Measurements from ENCODE around the gene FOXO3. TPM values are rescaled to one million over a fixed set of nuclear protein-coding genes. Genes with fewer than 3 reads are reported as not detected.

Gene FOXO3
- total and polyA plus RNA-seq, 2 experiments from 2014 or later: 20.2 to 20.8 TPM

DNA sequence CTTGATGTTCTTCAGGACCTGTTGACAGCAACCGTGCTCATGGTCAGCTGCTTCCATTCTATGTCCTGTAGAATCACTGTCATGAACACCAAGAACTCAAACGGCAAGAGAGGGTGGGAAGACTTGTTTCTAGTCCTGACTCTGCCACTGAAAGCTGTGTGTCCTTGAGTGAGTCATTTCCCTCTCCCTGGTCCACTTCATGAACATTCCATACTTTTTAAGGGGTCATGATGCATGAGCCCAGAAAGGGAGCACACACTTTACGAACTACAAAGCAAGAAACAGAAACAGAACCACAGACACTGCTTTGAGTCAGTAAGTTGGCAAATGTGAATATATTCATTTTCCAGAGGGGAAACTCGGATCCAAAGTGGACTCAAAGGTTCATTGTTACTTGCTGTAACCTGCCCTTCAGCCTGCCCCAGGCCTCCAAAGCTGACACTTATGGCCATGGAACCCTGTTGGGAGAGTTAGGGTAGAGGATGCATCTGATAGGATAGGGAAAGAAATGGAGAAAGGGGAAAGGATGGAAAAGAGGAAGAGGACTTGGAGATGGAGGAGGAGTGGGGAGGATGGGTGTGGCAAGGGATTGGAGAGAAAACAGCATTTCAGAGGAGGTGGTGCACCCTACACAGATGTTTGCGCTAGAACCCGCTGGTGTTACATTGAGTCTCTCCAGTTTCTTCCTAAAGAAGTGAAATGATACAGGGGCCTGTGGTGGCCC lies 129.8 kb downstream of the FOXO3 start:
- no peaks in the 10 kb centered on the region for H3K27me3 ChIP-seq
- H3K4me3 ChIP-seq: no peak overlapping the region
- H3K27ac ChIP-seq: no peak overlapping the region
- no peaks in the 10 kb centered on the region for H3K9me3 ChIP-seq (ENCODE audit: low read depth)
- no peaks in the 10 kb centered on the region for H3K4me1 ChIP-seq (ENCODE audit: low read depth)
- TF ChIP-seq, protein P1, sequence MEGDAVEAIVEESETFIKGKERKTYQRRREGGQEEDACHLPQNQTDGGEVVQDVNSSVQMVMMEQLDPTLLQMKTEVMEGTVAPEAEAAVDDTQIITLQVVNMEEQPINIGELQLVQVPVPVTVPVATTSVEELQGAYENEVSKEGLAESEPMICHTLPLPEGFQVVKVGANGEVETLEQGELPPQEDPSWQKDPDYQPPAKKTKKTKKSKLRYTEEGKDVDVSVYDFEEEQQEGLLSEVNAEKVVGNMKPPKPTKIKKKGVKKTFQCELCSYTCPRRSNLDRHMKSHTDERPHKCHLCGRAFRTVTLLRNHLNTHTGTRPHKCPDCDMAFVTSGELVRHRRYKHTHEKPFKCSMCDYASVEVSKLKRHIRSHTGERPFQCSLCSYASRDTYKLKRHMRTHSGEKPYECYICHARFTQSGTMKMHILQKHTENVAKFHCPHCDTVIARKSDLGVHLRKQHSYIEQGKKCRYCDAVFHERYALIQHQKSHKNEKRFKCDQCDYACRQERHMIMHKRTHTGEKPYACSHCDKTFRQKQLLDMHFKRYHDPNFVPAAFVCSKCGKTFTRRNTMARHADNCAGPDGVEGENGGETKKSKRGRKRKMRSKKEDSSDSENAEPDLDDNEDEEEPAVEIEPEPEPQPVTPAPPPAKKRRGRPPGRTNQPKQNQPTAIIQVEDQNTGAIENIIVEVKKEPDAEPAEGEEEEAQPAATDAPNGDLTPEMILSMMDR (IDR thresholded peaks at IDR 0.05; ENCODE audit: low read depth, low read length): no peak
- H3K36me3 ChIP-seq: no peaks in the 10 kb centered on the region
- DNase-seq (ENCODE audit: low read depth in 1 of 2, low spot score in 1 of 2): peak in 1 of 2 donors; percentile 53

DNA sequence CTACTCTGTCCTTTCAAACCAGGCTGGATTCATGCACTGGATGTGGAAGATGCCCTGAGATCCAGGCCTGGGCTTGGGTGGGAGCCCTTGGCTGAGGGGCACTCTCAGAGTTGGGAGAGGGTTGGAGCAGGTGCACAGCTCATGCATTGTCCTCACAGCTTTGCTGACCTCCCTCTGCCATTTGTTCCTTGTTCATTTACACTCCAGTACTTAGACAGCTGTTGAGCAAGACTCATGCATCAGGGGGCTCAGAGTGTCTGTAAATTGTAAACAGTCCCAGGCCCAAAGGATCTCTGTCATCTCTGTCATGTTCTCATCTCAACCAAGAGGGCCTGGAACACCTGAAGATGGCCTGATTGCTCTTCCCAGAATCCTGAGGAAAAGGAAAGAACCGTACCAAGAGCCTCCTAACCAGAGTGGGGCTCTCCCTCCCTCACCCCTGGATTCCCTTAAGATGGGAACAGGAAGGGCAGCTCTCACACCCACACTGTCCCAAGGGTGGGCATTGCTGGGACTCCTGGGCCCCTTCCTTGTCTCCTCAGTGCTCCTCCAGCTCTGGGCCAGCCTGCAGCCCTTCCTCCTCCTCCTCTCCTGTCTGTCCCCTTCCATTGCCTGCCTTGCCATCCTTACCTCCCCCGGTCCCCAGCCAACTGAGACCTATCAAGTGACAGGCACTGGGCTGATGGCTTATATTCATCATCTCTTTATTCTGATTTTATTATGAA lies 132.9 kb downstream of the FOXO3 start:
- no peak overlapping the region for H3K4me3 ChIP-seq
- no peak overlapping the region for H3K27ac ChIP-seq
- DNase-seq (ENCODE audit: low read depth in 1 of 2, low spot score in 1 of 2): no peak
- H3K36me3 ChIP-seq: no peaks in the 10 kb centered on the region
- TF ChIP-seq, protein P1 (IDR thresholded peaks at IDR 0.05; ENCODE audit: low read depth, low read length): no peak
- H3K4me1 ChIP-seq (ENCODE audit: low read depth): no peaks in the 10 kb centered on the region
- H3K9me3 ChIP-seq (ENCODE audit: low read depth): no peaks in the 10 kb centered on the region
- no peaks in the 10 kb centered on the region for H3K27me3 ChIP-seq

DNA sequence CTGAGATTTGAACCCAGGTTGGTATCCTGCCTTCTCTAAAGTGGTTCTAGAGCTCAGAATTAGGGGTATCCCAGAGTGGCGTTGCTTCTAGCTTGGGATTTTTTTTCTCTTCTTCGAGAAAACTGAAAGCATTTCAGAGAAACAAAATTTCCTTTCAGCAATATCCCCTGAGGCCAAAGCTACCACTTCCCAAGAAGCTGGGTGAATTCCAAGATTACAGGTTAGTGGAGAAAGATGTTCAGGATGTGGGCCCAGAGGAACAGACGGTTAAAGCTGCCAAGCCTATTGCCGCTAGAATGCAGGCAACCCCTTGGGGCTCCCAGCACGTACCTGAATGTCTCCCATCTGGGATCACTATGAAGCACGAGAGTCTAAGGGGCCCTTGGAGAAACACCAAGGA lies 134.1 kb downstream of the FOXO3 start:
- Histone ChIP-seq H3K36me3 (no peaks in the 10 kb centered on the region), H3K9me3 (ENCODE audit: low read depth) (no peaks in the 10 kb centered on the region), H3K27ac (no peak overlapping the region), H3K27me3 (no peaks in the 10 kb centered on the region), H3K4me1 (ENCODE audit: low read depth) (peaks cover under 1% of the 10 kb centered on the region), H3K4me3 (no peak overlapping the region)
- no peak for DNase-seq (ENCODE audit: low read depth in 1 of 2, low spot score in 1 of 2)
- TF ChIP-seq, protein P1 (IDR thresholded peaks at IDR 0.05; ENCODE audit: low read depth, low read length): no peak

DNA sequence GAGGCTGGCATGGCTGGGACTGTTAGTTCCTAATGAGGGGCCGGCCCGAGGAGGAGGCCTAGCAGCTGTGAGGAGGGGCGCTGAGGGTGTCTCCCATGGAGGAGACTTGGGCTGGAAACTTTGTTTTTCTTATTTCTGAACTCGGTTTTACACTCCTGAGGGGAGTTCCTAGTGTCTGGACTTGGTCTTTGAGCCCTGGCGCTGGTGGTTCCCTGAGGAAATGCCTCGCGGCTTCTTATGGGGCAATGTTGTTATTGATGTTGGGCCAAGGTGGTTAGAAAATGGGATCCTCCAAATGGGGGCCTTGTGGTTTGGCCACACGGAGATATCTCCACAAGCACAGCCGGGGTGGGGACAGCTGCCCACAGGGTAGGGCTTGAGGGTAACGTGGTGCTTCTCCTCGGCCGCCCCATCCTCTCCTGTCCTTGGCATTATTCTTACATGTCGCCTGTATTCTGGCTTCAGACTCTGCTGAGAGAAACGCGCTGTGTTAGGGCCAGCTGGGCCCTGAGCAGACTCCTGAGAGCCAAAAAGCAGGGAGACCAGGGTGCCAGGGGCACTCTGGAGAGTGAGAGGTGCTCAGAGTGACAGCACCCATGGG lies 136.9 kb downstream of the FOXO3 start:
- Histone ChIP-seq H3K4me3 (no peak overlapping the region), H3K27ac (no peak overlapping the region), H3K9me3 (ENCODE audit: low read depth) (no peaks in the 10 kb centered on the region), H3K36me3 (no peaks in the 10 kb centered on the region), H3K27me3 (no peaks in the 10 kb centered on the region), H3K4me1 (ENCODE audit: low read depth) (peaks cover 3% of the 10 kb centered on the region)
- peak in 1 of 2 donors; percentile 66 for DNase-seq (ENCODE audit: low read depth in 1 of 2, low spot score in 1 of 2)
- TF ChIP-seq, protein P1 (IDR thresholded peaks at IDR 0.05; ENCODE audit: low read depth, low read length): no peak

DNA sequence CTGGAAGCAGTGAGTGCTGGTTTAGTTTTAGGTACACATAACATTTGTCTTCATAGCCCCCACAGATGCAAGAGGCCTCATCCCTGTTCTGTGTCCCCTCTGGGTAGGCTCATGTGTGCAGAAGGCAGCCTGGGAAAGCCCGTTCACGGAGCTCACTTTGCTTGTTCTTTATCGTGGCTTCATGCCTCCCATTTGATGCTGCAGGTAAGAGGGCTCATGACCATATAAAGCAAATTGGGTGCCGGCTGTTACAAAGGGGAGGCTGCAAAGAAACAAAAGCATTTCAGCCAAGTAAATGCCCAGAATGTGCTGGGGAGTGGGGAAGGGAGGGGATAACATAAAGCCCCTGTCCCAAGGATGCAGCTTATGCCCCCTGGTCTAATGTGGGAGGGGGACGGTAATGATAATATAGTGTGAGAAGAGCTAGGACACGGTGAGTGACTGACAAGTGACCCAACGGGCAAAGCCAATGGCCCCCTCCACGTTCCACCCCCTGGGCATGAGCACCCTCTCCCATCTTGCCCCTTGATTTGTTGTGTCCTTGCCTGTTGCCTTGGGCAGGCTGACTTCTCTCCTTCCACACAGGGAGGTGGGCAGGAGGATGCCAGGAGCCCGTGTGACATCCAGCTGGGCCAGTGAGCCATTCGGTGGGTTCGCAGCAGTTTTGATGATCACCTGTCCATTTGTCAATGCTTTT lies 138.0 kb downstream of the FOXO3 start:
- Histone ChIP-seq H3K27ac (no peak overlapping the region), H3K4me1 (ENCODE audit: low read depth) (peaks cover 3% of the 10 kb centered on the region), H3K27me3 (no peaks in the 10 kb centered on the region), H3K36me3 (no peaks in the 10 kb centered on the region), H3K9me3 (ENCODE audit: low read depth) (no peaks in the 10 kb centered on the region), H3K4me3 (no peak overlapping the region)
- no peak for DNase-seq (ENCODE audit: low read depth in 1 of 2, low spot score in 1 of 2)
- TF ChIP-seq, protein P1 (IDR thresholded peaks at IDR 0.05; ENCODE audit: low read depth, low read length): no peak

Data from cardiac muscle cell (in vitro differentiated cells and primary cell).